ENCODE results near the gene GMPR2. TPM values are rescaled to one million over a fixed set of nuclear protein-coding genes. Genes with fewer than 3 reads are reported as not detected.

GMPR2 gene
- total RNA-seq, 4 donors from 2014 or later = 25.4 to 49.7 (median 47.8) TPM

- no peak overlapping the region for H3K4me3 ChIP-seq
- peaks cover 51% of the 10 kb centered on the region for H3K36me3 ChIP-seq
- no peak for DNase-seq (ENCODE audit: low spot score in 2 of 2)
- no peak overlapping the region for H3K27ac ChIP-seq
- H3K27me3 ChIP-seq = no peaks in the 10 kb centered on the region
- 87% methylated on average over 6 of the region's 6 CpGs for WGBS
- H3K9me3 ChIP-seq = no peaks in the 10 kb centered on the region
- TF ChIP-seq EP300 (IDR thresholded peaks at IDR 0.05) = no peak
- no peak for TF ChIP-seq POLR2AphosphoS5 (IDR thresholded peaks at IDR 0.05)
- TF ChIP-seq POLR2A (IDR thresholded peaks at IDR 0.05) = no peak
- TF ChIP-seq CTCF (IDR thresholded peaks at IDR 0.05) = no peak
- peaks cover 33% of the 10 kb centered on the region for H3K4me1 ChIP-seq
Observed at GRCh38 chr14:24211311-24211710, 21.4 kb upstream of the GMPR2 start.

- H3K4me1 ChIP-seq = peaks cover 35% of the 10 kb centered on the region
- WGBS = 1% methylated on average over 28 of the region's 53 CpGs
Observed at GRCh38 chr14:24212924-24213865, 19.5 kb upstream of the GMPR2 start, which contains the start of gene CHMP4A. Gene CHMP4A, minus strand, starts transcription at chr14:24213488. Its CDS starts 49 bp downstream, at chr14:24213439.

GRCh38 chr14:24213866-24214662 is 18.7 kb upstream of the GMPR2 start:
- Histone ChIP-seq H3K9me3 (no peaks in the 10 kb centered on the region), H3K36me3 (peaks cover 29% of the 10 kb centered on the region), H3K4me1 (peaks cover 35% of the 10 kb centered on the region), H3K4me3 (peak overlapping the region; percentile 63), H3K27me3 (no peaks in the 10 kb centered on the region), H3K27ac (peak overlapping the region; percentile 98)
- WGBS = 89% methylated on average over 7 of the region's 7 CpGs
- no peak for DNase-seq (ENCODE audit: low spot score in 2 of 2)
- TF ChIP-seq EP300 (IDR thresholded peaks at IDR 0.05) (no peak), POLR2AphosphoS5 (IDR thresholded peaks at IDR 0.05) (no peak), CTCF (IDR thresholded peaks at IDR 0.05) (no peak), POLR2A (IDR thresholded peaks at IDR 0.05) (no peak)

More at GRCh38 chr14:24212924-24213865, 19.5 kb upstream of the GMPR2 start, which contains the start of gene CHMP4A:
- DNase-seq (ENCODE audit: low spot score in 2 of 2) = peak; percentile 99 to 100
- no peaks in the 10 kb centered on the region for H3K9me3 ChIP-seq
- TF ChIP-seq POLR2A (IDR thresholded peaks at IDR 0.05) (peak; percentile 55 to 90), POLR2AphosphoS5 (IDR thresholded peaks at IDR 0.05) (peak; percentile 84 to 98 (median 93)), EP300 (IDR thresholded peaks at IDR 0.05) (no peak), CTCF (IDR thresholded peaks at IDR 0.05) (peak in 1 of 2 donors; percentile 22)
- peaks cover 37% of the 10 kb centered on the region for H3K36me3 ChIP-seq
- H3K27me3 ChIP-seq = no peaks in the 10 kb centered on the region
- peak within 1 kb of the TSS; percentile 63 for H3K4me3 ChIP-seq
- peak within 1 kb of the TSS; percentile 98 for H3K27ac ChIP-seq

GRCh38 chr14:24215495-24216344 is 17.0 kb upstream of the GMPR2 start, which contains the start of gene MDP1:
Gene MDP1, minus strand, starts transcription at chr14:24216066. Its CDS starts 111 bp downstream, at chr14:24215955.
- under 1% methylated on average over 39 of the region's 40 CpGs for WGBS
- peak; percentile 9 to 63 for TF ChIP-seq POLR2A (IDR thresholded peaks at IDR 0.05)
- TF ChIP-seq EP300 (IDR thresholded peaks at IDR 0.05) = no peak
- peak in 1 of 2 donors; percentile 60 for TF ChIP-seq CTCF (IDR thresholded peaks at IDR 0.05)
- peak; percentile 45 to 90 (median 90) for TF ChIP-seq POLR2AphosphoS5 (IDR thresholded peaks at IDR 0.05)
- peak; percentile 90 to 91 for DNase-seq (ENCODE audit: low spot score in 2 of 2)
- H3K36me3 ChIP-seq = peaks cover 13% of the 10 kb centered on the region
- H3K27me3 ChIP-seq = no peaks in the 10 kb centered on the region
- peaks cover 35% of the 10 kb centered on the region for H3K4me1 ChIP-seq
- peak within 1 kb of the TSS; percentile 89 for H3K27ac ChIP-seq
- peak within 1 kb of the TSS; percentile 71 for H3K4me3 ChIP-seq
- no peaks in the 10 kb centered on the region for H3K9me3 ChIP-seq

All from suprapubic skin (tissue), 4 donors.